Stimulated activated CD4-positive, alpha-beta T cell treated with anti-CD3 and anti-CD28 coated beads, Interleukin-4, amount 100 ng/mL, for 1 hour (primary cell): ENCODE results near the gene OMA1.
A peak's percentile ranks its signal among the peaks of the same experiment; 100 is the strongest.
"Not testable (repeated sequence)": the region's sequence is repeated elsewhere in the genome, so short reads cannot be mapped to it uniquely, and the experiment has no call there.

Experiments used
- DNase-seq: peaks from one replicate; pipeline ENCODE4 v3.0.0-alpha.2; 2020

OMA1 gene

DNA sequence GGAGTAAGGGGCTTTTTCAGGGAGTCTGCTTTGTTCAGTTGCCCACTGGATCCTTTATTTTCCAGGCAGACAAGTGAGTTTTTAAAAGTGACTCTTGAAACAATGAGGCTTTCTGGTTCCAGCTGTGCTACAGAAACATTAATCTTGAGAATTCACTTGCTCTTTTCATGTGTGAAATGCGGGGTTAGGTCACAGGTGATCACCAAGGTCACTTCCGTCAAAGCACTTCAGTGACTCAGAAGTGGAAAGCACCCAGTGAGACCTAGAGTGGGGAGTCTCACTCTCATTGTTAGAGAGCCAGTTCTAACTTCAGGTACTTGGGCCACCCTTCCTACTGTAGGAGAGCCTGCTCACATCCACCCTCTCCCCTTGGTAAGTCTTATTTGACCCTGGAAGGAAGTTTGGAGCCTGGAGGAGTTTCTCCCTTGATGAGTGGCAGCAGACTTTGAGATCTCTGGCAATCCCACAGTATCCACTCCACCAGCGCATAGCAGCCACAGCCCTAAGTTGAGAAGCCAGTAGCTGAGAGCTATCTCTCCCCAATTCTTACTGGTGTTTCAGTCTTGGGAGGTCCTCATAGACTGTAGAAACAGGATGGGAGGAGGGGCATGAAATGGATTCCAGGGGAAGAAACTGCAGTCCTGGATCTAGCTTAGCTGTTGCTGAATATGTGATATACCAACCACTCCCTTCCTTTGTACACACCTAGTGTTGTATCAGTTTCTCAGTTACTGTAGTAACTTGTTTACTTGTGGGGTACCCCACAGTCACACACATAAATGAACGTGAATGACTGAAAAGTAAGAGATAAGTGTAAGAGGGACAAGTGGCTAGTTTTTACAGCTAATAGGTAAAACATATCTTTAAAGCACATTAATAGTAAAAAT is 27.4 kb upstream of the OMA1 start:
- peak; percentile 13 for DNase-seq

DNA sequence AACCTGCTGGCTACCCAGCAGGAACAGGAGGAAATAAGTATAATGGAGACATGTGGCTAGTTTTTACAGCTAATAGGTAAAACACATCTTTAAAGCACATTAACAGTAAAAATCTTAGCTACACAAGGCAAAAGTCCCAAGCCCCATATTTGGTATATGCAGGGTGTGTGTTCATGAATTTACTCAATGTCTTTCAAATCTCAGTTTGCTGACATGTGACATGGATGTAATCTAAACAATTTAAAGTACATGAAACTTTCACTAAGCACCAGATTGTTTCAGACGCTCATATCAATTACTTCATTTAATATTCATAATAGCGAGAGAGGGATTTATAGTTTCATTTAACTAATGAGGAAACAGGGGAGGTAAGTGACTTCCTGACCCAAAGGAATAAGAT is 26.6 kb upstream of the OMA1 start:
- DNase-seq, result no peak

DNA sequence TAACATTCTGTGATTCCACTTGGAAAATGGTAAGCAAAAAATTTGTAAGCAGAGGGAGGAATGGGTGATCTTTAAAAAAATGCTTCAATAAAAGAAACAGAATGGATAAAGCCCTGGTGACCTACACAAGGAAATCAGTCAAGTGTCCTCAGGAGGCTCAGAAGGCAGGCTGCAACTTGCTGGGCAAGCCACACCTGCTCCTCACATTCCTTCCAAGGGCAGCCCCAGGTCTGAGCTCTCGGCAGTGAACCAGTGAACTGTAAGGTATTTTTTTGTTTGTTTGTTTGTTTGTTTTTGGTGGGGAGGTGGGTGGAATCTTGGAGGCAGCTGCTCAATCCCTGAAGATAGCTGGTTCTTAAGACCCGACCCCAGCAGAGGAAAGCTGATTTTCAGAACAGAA is 26.2 kb upstream of the OMA1 start:
- DNase-seq, result no peak

DNA sequence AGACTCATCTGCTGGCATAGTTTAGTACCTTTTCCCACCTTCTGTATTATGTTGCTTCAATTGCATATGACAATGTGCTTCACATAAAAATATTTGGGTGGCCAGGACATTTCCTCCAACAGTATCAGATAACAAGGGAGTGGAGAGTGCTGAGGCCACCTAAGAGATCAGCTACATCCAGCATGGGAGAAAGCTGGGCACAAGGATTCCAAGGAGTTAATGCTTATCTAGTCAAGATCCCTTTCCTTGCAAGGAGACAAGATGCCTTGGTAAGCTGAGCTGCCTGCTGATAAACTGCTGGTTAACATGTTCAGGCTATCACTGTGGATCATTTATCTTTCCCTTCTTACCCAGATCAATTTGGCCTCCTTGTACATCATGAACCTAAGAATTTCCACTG is 25.1 kb upstream of the OMA1 start:
- DNase-seq, result no peak

DNA sequence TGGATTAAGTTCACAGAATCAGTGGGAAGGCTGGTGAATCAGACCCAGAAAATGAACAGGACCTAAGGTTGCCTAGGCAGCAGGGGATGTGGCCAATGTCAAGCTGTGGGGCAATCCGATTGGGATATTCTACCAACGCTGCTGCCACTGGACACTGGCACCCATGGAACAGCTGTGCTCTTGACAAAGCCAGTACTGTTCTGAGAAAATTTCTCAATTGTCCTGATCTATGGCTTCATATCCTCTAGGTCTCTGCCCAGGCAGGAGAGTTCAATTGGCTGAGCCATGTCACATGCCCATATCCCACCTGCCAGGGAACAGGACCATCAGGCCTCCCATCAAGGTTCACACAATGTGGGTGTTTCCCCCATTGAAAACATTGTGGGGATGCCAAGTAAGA is 24.3 kb upstream of the OMA1 start:
- no peak for DNase-seq

DNA sequence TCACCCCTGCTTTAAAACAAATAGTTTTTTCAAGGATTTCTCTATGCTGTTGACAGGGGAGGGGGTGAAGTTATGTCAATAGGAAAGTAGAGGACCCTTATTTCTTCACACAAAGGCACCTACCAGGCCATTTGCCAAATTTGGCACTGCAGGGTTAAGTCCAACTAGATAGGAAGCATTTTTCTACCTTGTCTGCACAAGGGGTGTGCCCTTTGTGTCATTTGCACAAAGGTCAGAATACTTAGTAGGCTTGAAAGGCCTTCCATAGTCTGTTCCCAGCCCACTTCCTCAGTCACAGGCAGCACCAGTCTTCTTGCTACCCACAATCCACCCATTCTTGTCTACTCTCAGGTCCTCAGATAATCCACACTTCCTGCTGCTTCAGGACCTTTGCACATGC is 23.6 kb upstream of the OMA1 start:
- no peak for DNase-seq

DNA sequence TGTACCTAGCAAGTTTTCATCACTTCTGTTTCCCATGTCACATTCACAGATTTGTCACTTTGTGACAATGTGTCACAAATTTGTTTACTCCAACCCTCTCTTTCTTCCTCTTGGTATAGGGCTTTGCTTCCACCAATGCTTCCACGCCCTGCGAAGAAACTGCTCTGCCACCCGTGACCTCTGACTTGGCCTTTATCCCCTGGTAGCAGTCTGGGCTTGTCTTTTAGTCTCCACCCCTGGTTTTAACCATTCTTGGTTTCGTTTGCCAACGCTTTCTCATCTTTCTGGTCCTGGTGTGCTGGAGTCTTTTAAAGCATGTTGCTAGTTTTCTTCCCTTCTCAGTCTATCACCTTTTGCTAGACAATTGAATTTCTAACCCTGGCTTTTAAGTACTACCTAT is 22.4 kb upstream of the OMA1 start:
- no peak for DNase-seq

DNA sequence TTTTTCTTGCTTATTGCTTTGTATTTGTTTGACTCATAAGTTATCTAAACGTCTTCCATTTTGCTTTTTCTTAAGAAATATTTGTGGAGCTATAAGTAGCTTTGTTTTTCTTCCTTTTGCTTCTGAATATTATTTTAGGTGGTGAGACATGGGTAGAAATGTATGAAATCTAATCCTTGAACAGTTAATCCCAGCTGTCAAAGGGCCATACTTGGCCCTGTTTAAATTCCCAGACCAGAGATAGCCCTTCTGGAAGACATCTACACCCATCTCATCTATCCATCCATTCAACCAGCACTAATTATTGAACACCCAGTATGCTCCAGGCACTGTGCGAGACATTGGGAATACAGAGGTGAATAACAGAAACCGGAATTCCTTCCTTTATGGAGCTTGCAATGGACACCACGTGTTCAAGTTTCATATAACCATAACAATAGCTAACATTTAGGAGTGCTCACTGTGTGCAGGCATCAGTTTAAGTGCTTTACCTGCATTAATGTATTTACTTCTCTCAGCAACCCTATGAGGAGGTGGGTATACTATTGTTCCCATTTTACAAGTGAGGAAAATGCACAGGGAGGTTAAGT is 21.8 kb upstream of the OMA1 start:
- no peak for DNase-seq

DNA sequence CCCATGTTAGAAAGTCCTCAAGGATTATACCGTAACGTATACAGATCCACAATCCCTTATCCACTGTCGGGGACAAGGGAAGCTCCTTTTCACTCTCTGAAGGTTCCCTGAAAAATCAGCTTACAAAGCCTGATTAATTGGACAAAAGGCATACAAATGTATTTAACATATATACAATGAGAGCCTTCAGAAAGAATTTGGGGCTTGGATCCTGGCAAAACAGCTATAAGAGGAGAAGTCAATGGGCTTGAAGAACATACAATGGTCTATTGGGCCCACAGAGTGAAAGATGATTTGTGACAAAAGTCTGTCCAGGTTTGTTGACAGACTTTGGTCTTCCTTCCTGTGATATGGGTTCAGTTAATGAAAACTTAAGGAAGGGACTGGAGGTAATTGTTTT is 19.8 kb upstream of the OMA1 start:
- DNase-seq, result no peak

DNA sequence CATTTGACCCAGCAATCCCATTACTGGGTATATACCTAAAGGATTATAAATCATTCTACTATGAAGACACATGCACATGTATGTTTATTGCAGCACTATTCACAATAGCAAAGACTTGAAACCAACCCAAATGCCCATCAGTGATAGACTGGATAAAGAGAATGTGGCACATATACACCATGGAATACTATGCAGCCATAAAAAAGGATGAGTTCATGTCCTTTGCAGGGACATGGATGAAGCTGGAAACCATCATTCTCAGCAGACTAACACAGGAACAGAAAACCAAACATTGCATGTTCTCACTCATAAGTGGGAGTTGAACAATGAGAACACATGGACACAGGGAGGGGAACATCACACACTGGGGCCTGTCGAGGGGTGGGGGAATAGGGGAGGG is 17.2 kb upstream of the OMA1 start:
- DNase-seq, result not testable (repeated sequence)

DNA sequence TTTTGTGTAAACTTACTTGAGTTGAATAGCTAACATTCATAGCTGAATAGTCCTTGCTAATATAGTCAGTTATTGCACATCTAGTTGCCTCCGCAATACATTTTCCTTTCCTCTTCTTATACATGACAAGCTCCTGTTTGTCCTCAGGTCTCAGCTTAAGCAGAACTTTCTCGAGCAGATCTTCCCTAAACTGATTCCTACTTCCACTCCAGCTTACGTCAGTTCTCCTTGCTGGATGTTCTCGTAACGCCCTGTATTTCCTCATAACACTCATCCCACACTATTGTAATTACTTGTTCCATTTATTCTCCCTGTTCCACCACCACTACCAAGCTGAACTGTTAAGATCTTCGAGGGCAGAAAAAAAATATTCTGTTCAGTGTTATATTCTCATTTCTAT is 15.1 kb upstream of the OMA1 start:
- no peak for DNase-seq

DNA sequence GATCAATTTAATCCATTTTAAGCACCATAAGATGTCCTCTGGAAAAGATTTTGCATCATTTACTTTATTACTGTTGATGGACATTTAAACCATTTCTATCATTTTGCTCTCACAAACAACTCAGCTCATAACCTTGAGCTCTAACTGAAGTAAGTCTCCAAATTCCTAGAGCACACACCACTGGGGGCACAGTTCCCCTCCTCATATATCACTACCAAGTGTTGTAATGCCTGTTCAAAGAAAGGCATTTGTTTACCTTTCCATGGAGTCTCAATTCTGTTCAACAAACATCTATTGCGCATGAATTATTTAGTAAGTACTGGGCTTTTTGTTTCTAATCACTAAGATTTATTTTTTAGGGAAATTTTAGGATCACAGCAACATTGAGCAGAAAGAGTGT is 8.9 kb upstream of the OMA1 start:
- DNase-seq, result no peak

DNA sequence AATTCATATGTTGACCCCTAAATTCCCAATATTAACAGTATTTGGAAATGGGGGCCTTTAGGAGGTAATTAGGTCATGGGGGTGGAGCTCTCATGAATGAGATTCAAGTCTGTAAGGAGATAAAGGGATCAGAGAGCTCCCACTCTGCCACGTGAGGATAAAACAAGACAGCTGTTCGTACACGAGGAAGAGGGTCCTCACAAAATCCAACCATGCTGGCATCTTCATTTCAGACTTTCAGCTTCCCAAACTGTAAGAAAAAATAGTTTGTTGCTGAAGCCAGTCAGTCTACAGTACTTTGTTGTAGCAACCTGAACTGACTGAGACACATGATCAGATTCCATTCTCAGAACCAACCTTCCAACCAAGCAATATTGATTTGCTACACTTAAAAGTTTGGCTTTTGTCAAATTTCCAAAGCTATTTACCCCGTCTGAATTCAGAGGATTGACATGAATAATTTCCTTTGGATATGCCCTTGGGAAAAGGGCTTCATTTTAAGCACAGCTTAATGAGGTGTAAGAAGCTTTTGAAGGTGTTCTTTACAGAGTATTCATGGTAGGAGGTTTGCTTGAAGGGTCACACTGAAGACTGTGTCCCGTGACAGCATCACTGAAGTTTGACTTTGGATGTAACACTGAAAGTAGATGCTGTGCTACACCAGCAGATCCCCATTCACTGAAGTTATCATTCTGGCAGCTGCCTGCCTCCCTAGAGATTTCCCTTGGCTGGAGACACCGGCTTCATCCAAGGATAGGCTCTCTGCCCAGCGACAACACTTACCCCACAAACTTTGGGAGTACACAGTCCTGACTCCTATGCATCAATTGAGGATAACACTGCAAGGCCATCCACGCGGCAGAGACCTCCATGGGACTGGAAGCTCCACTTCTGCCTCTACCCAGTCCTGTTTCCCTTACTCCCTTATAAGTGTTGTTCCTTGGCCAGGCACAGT is 4.9 kb upstream of the OMA1 start:
- no peak for DNase-seq

DNA sequence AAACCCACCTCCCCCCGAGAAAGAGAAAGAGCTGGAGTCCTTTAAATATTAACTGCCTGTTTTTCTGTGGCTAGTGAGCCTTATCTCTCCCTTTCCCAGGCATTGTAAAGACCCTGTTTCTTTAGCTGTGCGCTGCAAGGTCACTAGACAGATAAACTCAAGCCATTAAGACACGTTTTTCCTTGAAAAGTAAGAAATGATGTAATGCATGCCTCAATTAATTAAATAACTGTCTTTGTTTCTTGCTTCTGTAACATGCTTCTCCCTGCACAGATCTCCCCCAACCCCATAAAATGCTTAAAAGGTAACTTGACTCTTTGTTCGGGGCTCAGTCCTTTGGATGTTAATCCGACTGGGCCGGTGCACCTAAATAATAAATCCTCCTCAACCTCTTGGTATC is 2.8 kb upstream of the OMA1 start:
- not testable (repeated sequence) for DNase-seq

DNA sequence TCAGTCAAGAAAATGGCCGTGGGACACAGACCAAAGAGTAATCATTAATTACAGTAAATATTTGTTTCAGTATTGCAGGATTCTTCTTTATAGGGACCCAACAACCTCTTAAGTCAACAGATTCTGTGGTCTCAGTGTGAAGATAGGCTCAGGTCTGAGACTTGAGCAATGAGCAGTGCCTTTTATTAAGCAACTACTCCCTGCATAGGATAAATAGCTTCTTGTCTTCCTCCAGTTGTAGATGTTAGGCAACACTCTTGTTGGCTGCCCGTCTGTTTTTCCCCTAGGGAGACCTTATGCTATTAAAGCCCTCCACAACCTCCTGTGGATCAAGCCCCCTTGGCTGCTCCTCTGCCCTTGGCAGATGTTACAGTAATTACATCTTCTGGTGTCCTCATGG is 1.8 kb upstream of the OMA1 start:
- DNase-seq, result no peak

DNA sequence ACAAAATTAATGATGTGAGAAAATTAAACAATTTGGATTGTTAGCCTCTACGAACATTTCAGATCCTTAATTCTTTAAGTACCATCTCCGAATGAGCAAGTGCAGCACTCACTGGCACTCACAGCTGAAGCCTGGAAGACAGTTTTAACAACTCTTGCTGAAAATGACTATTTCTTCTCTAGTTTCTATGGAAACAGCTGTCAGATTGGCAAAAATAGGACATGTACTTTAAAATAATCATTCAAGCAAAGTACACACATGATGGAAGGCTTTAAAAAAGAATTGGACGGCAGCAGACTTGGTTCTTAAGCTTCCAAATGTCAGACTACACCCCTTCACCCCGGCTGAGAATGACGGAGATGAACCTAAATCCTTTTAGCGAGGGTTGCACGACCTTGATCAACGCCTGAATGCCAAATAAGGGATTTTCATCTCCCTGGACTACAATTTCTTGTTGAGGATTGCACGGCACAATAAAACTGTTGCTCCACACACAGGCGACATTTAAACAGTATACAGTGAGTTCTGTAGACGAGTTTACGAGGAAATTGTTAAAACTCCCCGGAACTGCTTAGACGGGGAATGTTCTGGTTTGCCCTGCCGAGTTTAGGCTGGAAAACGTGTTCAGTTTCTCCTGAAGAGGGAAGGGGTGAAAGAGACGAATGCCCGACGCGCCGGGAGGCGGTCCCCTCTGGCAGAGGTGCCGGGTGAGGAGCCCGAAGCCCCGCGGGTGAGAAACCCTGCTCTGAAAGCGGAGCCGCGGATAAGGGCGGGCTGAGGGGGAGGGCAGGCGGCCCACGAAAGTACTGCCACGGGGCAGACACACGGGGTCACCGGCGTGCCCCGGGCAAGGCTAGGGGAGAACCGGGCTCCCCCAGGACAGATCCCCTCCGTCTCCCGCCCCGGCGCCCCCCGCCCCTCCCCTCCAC is 671 bp downstream of the OMA1 start:
- peak; percentile 76 for DNase-seq

DNA sequence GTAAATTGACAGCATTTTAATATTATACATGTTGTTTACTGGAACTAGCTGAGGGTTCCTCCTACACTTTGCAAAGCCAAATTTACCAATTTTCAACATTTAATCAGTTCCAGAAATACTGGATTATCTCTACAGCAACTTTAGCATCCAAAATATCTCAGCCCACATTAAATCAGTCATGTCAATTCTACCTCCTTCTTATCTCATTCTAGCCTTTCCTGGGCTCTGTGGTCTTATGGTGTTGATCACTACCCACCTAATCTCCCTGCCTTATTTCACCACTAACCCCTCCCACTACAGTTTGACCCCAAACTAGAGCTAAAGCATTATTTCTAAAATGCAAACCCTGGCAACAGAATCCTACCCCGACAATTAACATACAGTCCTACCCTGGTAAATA is 3.3 kb downstream of the OMA1 start:
- no peak for DNase-seq

DNA sequence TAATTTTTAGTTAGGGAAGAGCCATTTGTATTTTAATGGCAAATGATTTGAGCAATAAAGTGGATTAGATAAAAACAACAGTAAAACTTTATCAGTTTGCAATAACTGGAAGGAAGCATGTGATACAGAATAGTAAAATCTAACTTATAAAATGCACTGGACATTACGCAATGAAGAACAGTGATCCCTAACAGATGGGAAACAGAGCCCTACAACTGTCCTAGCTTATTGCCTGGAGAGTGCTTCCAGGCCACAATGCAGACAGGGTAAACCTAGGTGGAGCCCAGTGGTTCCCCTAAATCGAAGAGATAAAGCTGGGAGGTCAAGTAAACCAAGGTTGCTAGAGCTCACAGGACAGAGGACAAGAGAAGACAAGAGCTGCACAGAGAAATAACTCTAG is 7.0 kb downstream of the OMA1 start:
- no peak for DNase-seq

DNA sequence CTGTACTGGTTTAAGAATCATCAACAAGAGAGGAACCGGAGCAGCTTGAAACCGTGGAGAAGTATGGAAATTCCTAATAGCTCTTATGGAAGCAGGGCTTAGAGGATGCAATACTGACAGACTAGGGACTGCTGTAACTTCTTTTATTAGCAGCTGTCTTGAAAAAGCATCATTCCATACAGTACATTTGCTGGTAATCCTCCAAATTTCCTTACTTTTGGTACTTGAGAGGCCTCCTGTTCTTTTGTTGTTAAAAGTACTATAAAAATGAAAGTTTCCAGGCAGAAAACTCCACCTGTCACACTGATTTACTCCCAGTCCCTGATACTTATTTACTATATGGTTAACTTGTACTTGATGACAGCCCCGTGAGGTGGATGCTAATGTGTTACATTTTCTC is 7.7 kb downstream of the OMA1 start:
- DNase-seq, result no peak

DNA sequence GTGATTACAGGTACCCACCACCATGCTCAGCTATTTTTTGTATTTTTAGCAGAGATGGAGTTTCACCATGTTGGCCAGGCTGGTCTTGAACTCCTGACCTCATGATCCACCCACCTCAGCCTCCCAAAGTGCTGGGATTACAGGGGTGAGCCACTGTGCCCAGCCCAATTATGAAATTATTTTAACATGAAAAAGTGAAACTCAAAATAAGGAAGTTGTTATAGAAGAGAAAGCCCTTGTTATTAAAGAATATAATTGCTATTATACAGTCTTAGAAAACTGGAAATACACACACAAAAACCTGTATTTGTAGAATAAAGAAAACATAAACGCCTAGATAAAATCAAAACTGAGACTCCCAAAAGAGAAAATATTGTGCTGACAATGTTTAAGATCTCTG is 14.7 kb downstream of the OMA1 start:
- DNase-seq, result not testable (repeated sequence)

DNA sequence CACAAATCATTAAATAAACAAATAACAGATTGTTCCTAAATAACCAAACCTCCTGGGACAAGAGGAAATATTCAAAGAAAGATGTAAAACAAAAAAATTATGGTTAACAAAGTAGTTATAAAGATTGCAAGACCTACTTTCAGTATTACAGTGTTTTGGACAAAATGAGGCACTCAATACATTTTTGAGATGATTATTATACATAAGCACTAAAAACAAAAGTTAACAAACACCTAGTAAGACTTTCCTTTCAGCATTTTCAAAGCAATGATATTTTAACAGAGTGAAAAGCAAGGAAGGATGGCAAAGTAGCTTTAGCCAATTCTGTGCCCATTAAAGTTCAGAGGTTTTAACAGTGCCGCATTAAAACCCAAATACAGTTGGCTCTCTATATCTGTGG is 17.2 kb downstream of the OMA1 start:
- no peak for DNase-seq

DNA sequence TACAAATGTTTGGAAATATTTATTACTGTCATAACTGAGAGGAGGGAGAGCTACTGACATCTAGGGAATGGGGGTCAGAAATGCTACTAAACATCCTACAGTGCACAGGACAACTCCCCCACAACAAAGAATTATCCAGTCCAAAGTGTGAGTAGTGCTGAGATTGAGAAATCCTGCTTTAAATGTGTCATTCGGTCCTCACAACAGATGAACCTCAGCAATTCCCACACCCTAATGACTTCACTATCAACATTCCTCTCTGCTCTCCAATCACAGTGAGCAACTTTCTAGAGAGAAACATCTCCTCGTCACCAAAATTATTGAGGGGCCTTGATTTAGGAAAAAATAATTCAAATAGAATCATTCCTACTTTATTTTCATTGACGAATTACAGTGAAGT is 18.0 kb downstream of the OMA1 start:
- no peak for DNase-seq
